HCT116 (cell line): Measurements from ENCODE around the gene CTBP1. TPM values are rescaled to one million over a fixed set of nuclear protein-coding genes. Genes with fewer than 3 reads are reported as not detected.

Experiments used
- ATAC-seq: fragments of 200-7000 bp; cut with Tn5 transposase; 2 replicates; pipeline ENCODE4 v1.9.1; 2020; ENCODE audit warnings: mild to moderate bottlenecking, moderate library complexity
- BruUV-seq: library from RNA; stranded (reverse); fragments of 400-500 nt; replicated peaks from 2 replicates; lab custom pipeline; 2021; lab: Mats Ljungman, UMichigan
- CTCF ChIA-PET: fragments of 300-600 bp; sonication (Branson Sonifier 250); formaldehyde crosslinking; loops from one replicate; lab custom pipeline; 2021; ENCODE audit warnings: antibody characterized with exemption; lab: Charles Lee
- POLR2A ChIA-PET: fragments of 300-600, 350-600 bp; sonication (Branson Sonifier 250); formaldehyde crosslinking; loops from one replicate; lab custom pipeline; 2021; ENCODE audit warnings: antibody characterized with exemption; lab: Charles Lee
- RAD21 ChIA-PET, 2 experiments: fragments of 300-600 bp; sonication (Branson Sonifier 250); formaldehyde crosslinking; loops; one replicate each; lab custom pipeline; 2023; ENCODE audit warnings: low total read pairs in 2 of 2; ENCODE audit not compliant: uncharacterized antibody in 2 of 2, unreplicated experiment in 2 of 2, low non-redundant PET in 1 of 2; lab: Charles Lee
- DNase-seq: peaks from one replicate; pipeline ENCODE4 v3.0.0-alpha.2; 2010; ENCODE audit warnings: low read depth, low spot score
- H2AFZ ChIP-seq: fragments of 200-600 bp; shearing (Covaris generic), sonication (generic); 2 replicates; pipeline ENCODE4 v1.6.1; 2017; ENCODE audit warnings: low read depth, mixed run types, mixed read lengths, antibody characterized with exemption, low read length; ENCODE audit not compliant: poor library complexity, severe bottlenecking
- H3K27ac ChIP-seq: 2 replicates; pipeline ENCODE4 v1.5.1; 2012; ENCODE audit warnings: low read depth, low read length
- H3K27me3 ChIP-seq: fragments of 200-600 bp; sonication (generic); 2 replicates; pipeline ENCODE4 v1.6.1; 2016; ENCODE audit warnings: mixed run types, low read length, mixed read lengths; ENCODE audit not compliant: insufficient read depth
- H3K36me3 ChIP-seq, 2 experiments: fragments of 200-500 bp in 1 of 2; fragments of 200-600 bp in 1 of 2; sonication (Bioruptor generic) in 1 of 2; sonication (generic) in 1 of 2; 2 replicates each; pipeline versions ENCODE4 v1.5.1 to v1.6.1; 2014 to 2016; ENCODE audit warnings: low read length in 2 of 2, inconsistent platforms in 1 of 2, mixed read lengths in 1 of 2, mixed run types in 1 of 2; ENCODE audit not compliant: insufficient read depth in 2 of 2, control insufficient read depth in 1 of 2
- H3K4me1 ChIP-seq, 2 experiments: fragments of 200-600 bp in 1 of 2; sonication (generic) in 1 of 2; 2 replicates each; pipeline versions ENCODE4 v1.5.1 to v1.6.1; 2012 to 2017; ENCODE audit warnings: low read length in 2 of 2, inconsistent platforms in 1 of 2, mild to moderate bottlenecking in 1 of 2, mixed read lengths in 1 of 2, mixed run types in 1 of 2, moderate library complexity in 1 of 2; ENCODE audit not compliant: insufficient read depth in 2 of 2, control insufficient read depth in 1 of 2
- H3K4me2 ChIP-seq: fragments of 200-600 bp; sonication (generic); 2 replicates; pipeline ENCODE4 v1.6.1; 2017; ENCODE audit warnings: mixed run types, low read length, mixed read lengths
- H3K4me3 ChIP-seq, 2 experiments: fragments of 200-600 bp in 1 of 2; sonication (generic) in 1 of 2; replicated peaks in 1 of 2; 2 replicates each; pipeline ENCODE4 v1.5.1; 2011 to 2016; ENCODE audit warnings: low read length in 2 of 2, control low read depth in 1 of 2, low read depth in 1 of 2, mild to moderate bottlenecking in 1 of 2, mixed read lengths in 1 of 2, mixed run types in 1 of 2
- H3K79me2 ChIP-seq: fragments of 200-600 bp; sonication (generic); 2 replicates; pipeline ENCODE4 v1.6.1; 2017; ENCODE audit warnings: mild to moderate bottlenecking, mixed run types, low read length, moderate library complexity, mixed read lengths; ENCODE audit not compliant: insufficient read depth
- H3K9ac ChIP-seq: fragments of 200-600 bp; sonication (generic); 2 replicates; pipeline ENCODE4 v1.6.1; 2016; ENCODE audit warnings: low read length, mixed read lengths
- H3K9me2 ChIP-seq: fragments of 200-600 bp; sonication (generic), shearing (Covaris generic); 2 replicates; pipeline ENCODE4 v1.6.1; 2017; ENCODE audit warnings: mixed run types, mild to moderate bottlenecking, moderate library complexity; ENCODE audit not compliant: insufficient read depth
- H3K9me3 ChIP-seq, 2 experiments: fragments of 200-500 bp in 1 of 2; fragments of 200-600 bp in 1 of 2; sonication (Bioruptor generic) in 1 of 2; sonication (generic) in 1 of 2; 2 replicates each; pipeline ENCODE4 v1.6.1; 2014 to 2017; ENCODE audit warnings: low read length in 2 of 2, mixed read lengths in 2 of 2, inconsistent platforms in 1 of 2, low read depth in 1 of 2, mild to moderate bottlenecking in 1 of 2, mixed run types in 1 of 2, moderate library complexity in 1 of 2; ENCODE audit not compliant: control insufficient read depth in 1 of 2, insufficient read depth in 1 of 2
- H4K20me1 ChIP-seq: fragments of 200-600 bp; sonication (generic), shearing (Covaris generic); 2 replicates; pipeline ENCODE4 v1.6.1; 2017; ENCODE audit warnings: mixed run types, mild to moderate bottlenecking, moderate library complexity; ENCODE audit not compliant: insufficient read depth
- CBX3 ChIP-seq: IDR thresholded peaks from 2 replicates; pipeline ENCODE4 v1.6.1; 2012; ENCODE audit warnings: low read depth
- EGR1 ChIP-seq: IDR thresholded peaks from 2 replicates; pipeline ENCODE4 v1.6.1; 2012; ENCODE audit warnings: low read depth
- ELF1 ChIP-seq: IDR thresholded peaks from 2 replicates; pipeline ENCODE4 v1.6.1; 2012; ENCODE audit warnings: low read depth, borderline replicate concordance
- EZH2 ChIP-seq: fragments of 200-600 bp; sonication (generic); IDR thresholded peaks from 2 replicates; pipeline ENCODE4 v1.6.1; 2017; ENCODE audit warnings: antibody characterized with exemption, mixed run types
- EZH2phosphoT487 ChIP-seq: fragments of 200-600 bp; IDR thresholded peaks from 2 replicates; pipeline ENCODE4 v1.6.1; 2018; ENCODE audit warnings: antibody characterized with exemption, borderline replicate concordance
- FOSL1 ChIP-seq: IDR thresholded peaks from 2 replicates; pipeline ENCODE4 v1.6.1; 2012; ENCODE audit warnings: low read depth
- POLR2A ChIP-seq: IDR thresholded peaks from 2 replicates; pipeline ENCODE4 v1.7.0; 2011; ENCODE audit warnings: borderline replicate concordance; ENCODE audit not compliant: insufficient read depth, insufficient read length; ENCODE audit errors: extremely low read depth
- POLR2AphosphoS5 ChIP-seq: IDR thresholded peaks from 2 replicates; pipeline ENCODE4 v1.6.1; 2011; ENCODE audit warnings: mild to moderate bottlenecking, low read depth, low read length, moderate library complexity
- SIN3A ChIP-seq: IDR thresholded peaks from 2 replicates; pipeline ENCODE4 v1.6.1; 2012; ENCODE audit warnings: low read depth
- SP1 ChIP-seq: IDR thresholded peaks from 2 replicates; pipeline ENCODE4 v1.6.1; 2012; ENCODE audit warnings: low read depth
- SRF ChIP-seq: IDR thresholded peaks from 2 replicates; pipeline ENCODE4 v1.6.1; 2012; ENCODE audit warnings: low read depth
- TCF7L2 ChIP-seq: IDR thresholded peaks from 2 replicates; pipeline ENCODE4 v1.7.0; 2011; ENCODE audit warnings: borderline replicate concordance, inconsistent platforms; ENCODE audit not compliant: insufficient read depth, insufficient read length; ENCODE audit errors: extremely low read depth
- YY1 ChIP-seq: IDR thresholded peaks from 2 replicates; pipeline ENCODE4 v1.6.1; 2011; ENCODE audit warnings: low read length, low read depth, moderate library complexity, mild to moderate bottlenecking; ENCODE audit not compliant: insufficient replicate concordance; ENCODE audit errors: extremely low read depth
- ZNF274 ChIP-seq: fragments of 200-500 bp; sonication (Bioruptor generic); IDR thresholded peaks from 2 replicates; pipeline ENCODE4 v1.6.1; 2014; ENCODE audit warnings: mild to moderate bottlenecking, low read depth, low read length, inconsistent platforms
- intact Hi-C: fragments of 100-400 bp; cut with micrococcal nuclease; formaldehyde crosslinking; loops from 2 replicates; pipeline ENCODE4 v1.10.0; 2022
- total RNA-seq: library from RNA; stranded (reverse); gene quantifications from one replicate; pipeline ENCODE4 v1.2.1, GENCODE V29; 2021; ENCODE audit not compliant: unreplicated experiment
- TF ChIP-seq, protein P1 (sequence below): IDR thresholded peaks from 2 replicates; pipeline ENCODE4 v1.6.1; 2011; ENCODE audit warnings: mild to moderate bottlenecking, low read length, moderate library complexity; ENCODE audit not compliant: insufficient replicate concordance; ENCODE audit errors: extremely low read depth
- TF ChIP-seq, protein P2 (sequence below): IDR thresholded peaks from 2 replicates; pipeline ENCODE4 v1.6.1; 2012
- TF ChIP-seq, protein P3 (sequence below), 3 experiments: fragments of 200-600 bp in 1 of 3; sonication (generic) in 1 of 3; IDR thresholded peaks in 2 of 3; conservative IDR thresholded peaks in 1 of 3; 2 replicates each; pipeline ENCODE4 v1.5.1; 2012 to 2017; ENCODE audit warnings: low read depth in 2 of 3, low read length in 2 of 3, antibody characterized with exemption in 1 of 3, borderline replicate concordance in 1 of 3, control low read depth in 1 of 3, mild to moderate bottlenecking in 1 of 3, mixed read lengths in 1 of 3, mixed run types in 1 of 3, moderate library complexity in 1 of 3; ENCODE audit not compliant: insufficient read depth in 1 of 3
- TF ChIP-seq, protein P4 (sequence below): IDR thresholded peaks from 2 replicates; pipeline ENCODE4 v1.6.1; 2012

CTBP1 gene
- total RNA-seq, 1 experiment from 2014 or later, result 175 TPM

DNA sequence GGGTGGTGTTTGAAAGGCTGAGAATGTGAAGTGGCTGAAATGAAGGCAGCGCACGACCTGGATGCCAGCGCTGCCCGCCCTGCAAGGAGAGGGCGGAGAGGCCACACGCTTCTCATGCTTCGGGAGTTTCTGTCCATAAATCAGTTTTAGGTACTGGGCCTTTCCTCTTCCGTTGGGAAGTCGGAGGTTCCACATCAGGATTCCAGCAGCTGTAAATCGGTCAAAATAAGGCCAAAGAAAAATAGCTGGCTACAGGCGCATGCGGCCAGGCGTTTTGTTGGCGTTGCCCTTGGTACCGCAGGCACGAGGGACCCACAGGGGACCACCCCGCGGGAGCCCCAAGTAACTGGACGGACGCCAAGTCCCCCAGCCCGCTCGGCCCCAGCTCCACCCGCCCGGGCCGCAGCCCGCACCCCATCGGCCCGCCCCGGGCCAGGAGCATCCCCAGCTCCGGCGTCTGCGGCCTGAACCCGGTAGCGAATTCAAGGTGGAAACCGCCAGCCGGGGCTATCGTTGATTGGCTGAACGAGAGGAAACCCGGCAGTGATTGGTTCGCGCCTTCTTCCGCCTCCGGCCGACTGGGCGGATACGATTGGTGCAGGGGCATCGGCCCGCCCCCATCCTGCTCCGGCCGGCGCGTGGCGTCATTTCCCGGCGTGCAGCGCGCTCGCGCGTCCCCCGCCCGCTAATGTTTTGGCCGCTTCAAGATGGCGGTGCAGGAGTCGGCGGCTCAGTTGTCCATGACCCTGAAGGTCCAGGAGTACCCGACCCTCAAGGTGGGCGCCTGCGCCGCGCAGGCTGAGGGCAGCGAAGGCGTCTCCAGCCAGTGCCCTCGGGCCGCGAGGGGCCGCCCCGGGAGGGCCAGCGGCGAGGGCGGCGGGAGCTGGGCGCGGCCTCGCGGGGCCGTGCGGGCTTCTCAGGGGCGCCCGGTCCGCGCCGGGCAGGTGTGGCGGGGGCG is 40.6 kb upstream of the CTBP1 start, which contains the start of gene MAEA:
TSS of gene MAEA (plus strand) at position 685 of the 958 bp plus-strand sequence. CDS start at position 708, 23 bp downstream.
- Histone ChIP-seq H3K9ac (peak within 1 kb of the TSS; percentile 97), H3K79me2 (peaks cover 48% of the 10 kb centered on the region), H2AFZ (no peak within 1 kb of the TSS), H4K20me1 (no peaks in the 10 kb centered on the region), H3K4me3 (peak within 1 kb of the TSS; percentile 63 to 100), H3K9me2 (no peaks in the 10 kb centered on the region), H3K27me3 (no peaks in the 10 kb centered on the region), H3K36me3 (peaks cover 0 to 3% of the 10 kb centered on the region in 2 experiments; a peak in 1 of 4 replicates), H3K27ac (peak within 1 kb of the TSS; percentile 87), H3K9me3 (peaks cover 0 to 9% of the 10 kb centered on the region in 2 experiments; a peak in 2 of 4 replicates), H3K4me1 (peaks cover 14 to 29% of the 10 kb centered on the region in 2 experiments), H3K4me2 (peak within 1 kb of the TSS; percentile 99)
- RAD21 ChIA-PET, result no interaction called here
- CTCF ChIA-PET, result interaction anchor here (0.7 kb wide), 1 partner anchor 41 kb away, joined by 3 read pairs; no protein-coding TSS in a partner anchor
- peak; percentile 91 for DNase-seq
- TSS peak; percentile 96 for BruUV-seq
- intact Hi-C loops, result loop anchor here (5.0 kb wide), 2 partner anchors 58 to 277 kb away; partner anchors contain the start of genes FGFRL1 and UVSSA
- ATAC-seq, result peak; percentile 96
- POLR2A ChIA-PET, result interaction anchor here (0.9 to 1.3 kb wide), 3 partner anchors 10 to 29 kb away, joined by 3 to 4 read pairs (median 4); no protein-coding TSS in a partner anchor
- TF ChIP-seq, protein P1, sequence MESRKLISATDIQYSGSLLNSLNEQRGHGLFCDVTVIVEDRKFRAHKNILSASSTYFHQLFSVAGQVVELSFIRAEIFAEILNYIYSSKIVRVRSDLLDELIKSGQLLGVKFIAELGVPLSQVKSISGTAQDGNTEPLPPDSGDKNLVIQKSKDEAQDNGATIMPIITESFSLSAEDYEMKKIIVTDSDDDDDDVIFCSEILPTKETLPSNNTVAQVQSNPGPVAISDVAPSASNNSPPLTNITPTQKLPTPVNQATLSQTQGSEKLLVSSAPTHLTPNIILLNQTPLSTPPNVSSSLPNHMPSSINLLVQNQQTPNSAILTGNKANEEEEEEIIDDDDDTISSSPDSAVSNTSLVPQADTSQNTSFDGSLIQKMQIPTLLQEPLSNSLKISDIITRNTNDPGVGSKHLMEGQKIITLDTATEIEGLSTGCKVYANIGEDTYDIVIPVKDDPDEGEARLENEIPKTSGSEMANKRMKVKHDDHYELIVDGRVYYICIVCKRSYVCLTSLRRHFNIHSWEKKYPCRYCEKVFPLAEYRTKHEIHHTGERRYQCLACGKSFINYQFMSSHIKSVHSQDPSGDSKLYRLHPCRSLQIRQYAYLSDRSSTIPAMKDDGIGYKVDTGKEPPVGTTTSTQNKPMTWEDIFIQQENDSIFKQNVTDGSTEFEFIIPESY, result no peak
- TF ChIP-seq TCF7L2 (peak; percentile 72), SIN3A (peak; percentile 71), SP1 (peak; percentile 95), POLR2AphosphoS5 (peak; percentile 91), ELF1 (peak; percentile 93), CBX3 (no peak), ZNF274 (no peak), EZH2 (no peak), FOSL1 (no peak), POLR2A (peak; percentile 63), EZH2phosphoT487 (no peak), SRF (no peak), EGR1 (peak; percentile 48; the same call in 1 of the 2 replicates), YY1 (peak; percentile 94)
- TF ChIP-seq, protein P2, sequence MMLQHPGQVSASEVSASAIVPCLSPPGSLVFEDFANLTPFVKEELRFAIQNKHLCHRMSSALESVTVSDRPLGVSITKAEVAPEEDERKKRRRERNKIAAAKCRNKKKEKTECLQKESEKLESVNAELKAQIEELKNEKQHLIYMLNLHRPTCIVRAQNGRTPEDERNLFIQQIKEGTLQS, result no peak
- TF ChIP-seq, protein P3, sequence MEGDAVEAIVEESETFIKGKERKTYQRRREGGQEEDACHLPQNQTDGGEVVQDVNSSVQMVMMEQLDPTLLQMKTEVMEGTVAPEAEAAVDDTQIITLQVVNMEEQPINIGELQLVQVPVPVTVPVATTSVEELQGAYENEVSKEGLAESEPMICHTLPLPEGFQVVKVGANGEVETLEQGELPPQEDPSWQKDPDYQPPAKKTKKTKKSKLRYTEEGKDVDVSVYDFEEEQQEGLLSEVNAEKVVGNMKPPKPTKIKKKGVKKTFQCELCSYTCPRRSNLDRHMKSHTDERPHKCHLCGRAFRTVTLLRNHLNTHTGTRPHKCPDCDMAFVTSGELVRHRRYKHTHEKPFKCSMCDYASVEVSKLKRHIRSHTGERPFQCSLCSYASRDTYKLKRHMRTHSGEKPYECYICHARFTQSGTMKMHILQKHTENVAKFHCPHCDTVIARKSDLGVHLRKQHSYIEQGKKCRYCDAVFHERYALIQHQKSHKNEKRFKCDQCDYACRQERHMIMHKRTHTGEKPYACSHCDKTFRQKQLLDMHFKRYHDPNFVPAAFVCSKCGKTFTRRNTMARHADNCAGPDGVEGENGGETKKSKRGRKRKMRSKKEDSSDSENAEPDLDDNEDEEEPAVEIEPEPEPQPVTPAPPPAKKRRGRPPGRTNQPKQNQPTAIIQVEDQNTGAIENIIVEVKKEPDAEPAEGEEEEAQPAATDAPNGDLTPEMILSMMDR (IDR thresholded peaks at IDR 0.05 in 2 of 3, conservative IDR thresholded peaks at IDR 0.05 in 1 of 3; ENCODE audit: borderline replicate concordance in 1 of 3, insufficient read depth in 1 of 3, low read depth in 2 of 3, low read length in 2 of 3), result no peak
- TF ChIP-seq, protein P4, sequence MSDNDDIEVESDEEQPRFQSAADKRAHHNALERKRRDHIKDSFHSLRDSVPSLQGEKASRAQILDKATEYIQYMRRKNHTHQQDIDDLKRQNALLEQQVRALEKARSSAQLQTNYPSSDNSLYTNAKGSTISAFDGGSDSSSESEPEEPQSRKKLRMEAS, result peak; percentile 61
